Left cardiac atrium (tissue), 4 donors: ENCODE measurements around the gene DEDD2. TPM values are rescaled to one million over a fixed set of nuclear protein-coding genes. Genes with fewer than 3 reads are reported as not detected.

ENCODE experiments used
- ATAC-seq, 2 donors: fragments of 200-7000 bp; cut with Tn5 transposase; one replicate each; pipeline ENCODE4 v1.9.1; 2020; ENCODE audit warnings: mild to moderate bottlenecking in 2 of 2, moderate library complexity in 2 of 2
- DNase-seq: peaks from one replicate; pipeline ENCODE4 v3.0.0-alpha.2; 2020
- intact Hi-C, 2 donors: fragments of 100-400 bp; cut with DNase I; formaldehyde crosslinking; loops; one replicate each; pipeline versions ENCODE4 v1.14.1 to v1.15.1; 2022 to 2023
- total RNA-seq, 2 donors: library from RNA; stranded (reverse); fragmentation: NEBNext Ultra II Directional; extraction: Animal tissue kit (Norgen Biotek cat#: 25700); gene quantifications; one replicate each; pipeline ENCODE4 v1.2.1, GENCODE V29; 2021
- donor health status: DM: no; HTN: yes; CAD: no.
- donor health status: DM: no; HTN: yes; CAD: no; lungs with severe emphysema.
- donor health status: DM: yes; HTN: yes; CAD: no.
- donor health status: Dilated cardiomyopathy.

Gene DEDD2
- total RNA-seq, 2 donors from 2014 or later = 10.7 to 17.6 TPM

DNA sequence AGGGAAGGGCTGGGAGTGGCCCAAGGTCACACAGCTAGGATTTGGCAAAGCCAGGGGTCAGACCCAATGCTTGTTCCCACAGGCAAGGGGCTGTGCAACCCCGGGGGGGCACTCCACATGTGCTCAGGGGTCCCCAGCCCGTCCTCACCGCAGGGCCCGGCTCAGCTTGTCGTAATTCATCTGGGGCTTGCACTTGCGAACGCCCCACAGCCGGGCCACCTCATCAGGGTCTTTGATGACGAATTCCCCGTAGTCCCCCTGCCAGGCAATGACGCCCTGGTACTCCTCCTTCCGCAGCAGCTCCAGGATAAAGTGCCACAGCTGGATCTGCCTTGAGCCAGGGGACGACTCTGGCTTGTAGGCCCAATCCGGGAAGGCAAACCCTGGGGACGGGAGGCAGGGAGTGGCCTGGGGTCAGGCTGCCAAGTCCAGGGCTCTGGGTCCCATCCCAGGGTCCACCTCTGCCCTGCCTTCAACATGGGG lies 32.7 kb upstream of the DEDD2 start:
- intact Hi-C loops = no loop called here
- DNase-seq = peak; percentile 73
- no peak for ATAC-seq

DNA sequence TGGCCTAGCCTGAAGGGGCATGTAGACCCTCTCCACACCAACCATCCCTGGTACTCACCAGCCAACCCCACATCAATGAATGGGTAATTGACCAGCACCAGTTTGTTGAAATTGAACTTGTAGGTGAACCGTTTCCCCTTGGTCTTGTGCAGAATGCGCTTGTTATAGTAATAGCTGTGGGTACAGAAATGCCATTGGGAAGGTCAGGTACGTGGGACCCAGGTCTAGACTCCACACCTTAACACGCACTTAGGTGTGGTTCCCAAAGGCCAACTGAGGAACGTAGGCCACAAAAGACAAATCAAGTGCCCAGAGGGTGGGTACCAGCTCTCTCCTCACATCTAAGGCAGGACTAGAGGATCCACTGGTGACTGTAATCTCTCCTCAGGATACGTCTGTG lies 32.3 kb upstream of the DEDD2 start:
- DNase-seq (no peak), ATAC-seq (no peak)
- intact Hi-C loops = loop anchor here in 1 of 2 donors (5.0 kb wide), 1 partner anchor 43 kb away; no protein-coding TSS in a partner anchor

DNA sequence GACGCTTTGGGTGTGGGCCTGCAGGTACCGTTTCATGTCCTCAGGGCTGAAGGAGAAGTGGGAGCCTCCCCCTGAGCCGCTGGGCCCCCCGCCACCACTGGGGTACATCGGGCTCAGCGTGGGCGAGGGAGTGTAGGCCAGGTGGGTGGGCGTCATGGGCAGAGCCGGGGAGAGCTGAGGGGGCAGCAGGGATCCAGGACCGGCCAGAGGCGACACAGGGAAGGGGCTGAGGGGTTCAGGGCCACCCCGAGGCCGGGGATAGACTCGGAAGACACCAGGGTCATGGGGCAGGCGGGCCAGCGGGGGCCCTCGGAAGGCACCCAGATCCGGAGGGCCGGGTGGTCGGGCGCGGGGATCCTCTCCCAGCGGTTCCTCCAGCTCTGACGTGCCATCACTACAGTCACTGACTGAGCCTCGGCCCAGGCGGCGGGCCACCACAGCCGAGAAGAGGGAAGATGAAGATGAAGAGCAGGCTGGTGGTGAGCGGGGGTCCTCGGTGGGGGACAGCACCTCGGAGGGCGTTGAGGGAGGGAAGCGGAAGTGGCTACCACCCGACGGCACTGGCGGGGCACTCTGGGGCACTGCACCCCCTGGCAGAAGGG lies 31.8 kb upstream of the DEDD2 start:
- ATAC-seq (no peak), DNase-seq (no peak)
- intact Hi-C loops = loop anchor here in 1 of 2 donors (5.0 kb wide), 1 partner anchor 43 kb away; no protein-coding TSS in a partner anchor

DNA sequence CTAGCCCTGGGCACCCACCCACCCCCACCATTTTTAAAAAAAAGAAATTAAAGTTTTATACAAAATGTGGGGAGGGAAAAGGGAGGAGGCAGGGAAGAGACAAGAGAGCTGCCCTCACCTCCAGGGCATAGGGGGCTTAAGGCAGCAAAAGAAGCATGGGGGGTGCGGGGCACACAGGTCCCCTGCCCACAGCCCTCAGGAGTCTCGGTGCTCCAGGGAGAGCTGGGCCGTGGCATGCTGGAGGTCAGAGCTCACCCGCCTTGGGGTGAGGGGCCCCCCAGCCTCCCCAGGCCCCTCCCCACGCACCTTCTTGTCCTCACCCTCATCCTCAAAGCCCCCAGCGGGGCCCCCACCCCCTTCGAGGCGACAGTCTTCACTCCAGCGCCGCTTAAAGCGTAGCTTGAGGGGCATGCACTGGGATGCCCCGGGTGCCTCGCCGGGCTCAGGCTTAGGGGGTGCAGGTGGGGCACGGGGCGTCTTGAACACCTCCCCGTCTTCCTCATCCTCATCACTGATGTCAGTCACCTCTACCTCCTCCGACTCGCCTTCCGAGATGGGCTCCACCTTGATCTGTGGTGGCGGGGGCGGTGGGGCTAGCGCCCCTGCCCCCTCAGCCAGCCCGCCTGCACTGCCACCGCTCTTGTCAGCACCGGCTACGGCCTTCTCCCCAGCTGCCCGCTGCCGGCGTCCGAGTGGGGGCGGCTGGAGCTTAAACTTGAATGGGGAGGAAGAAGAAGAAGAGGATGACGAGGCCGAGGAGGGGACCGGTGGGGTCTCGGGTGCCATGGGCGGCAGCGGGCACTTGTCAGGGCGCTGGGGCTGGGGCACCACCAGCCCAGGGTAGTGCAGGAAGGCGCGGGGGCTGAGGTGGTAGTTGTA lies 31.0 kb upstream of the DEDD2 start:
- no peak for ATAC-seq
- peak; percentile 26 for DNase-seq
- intact Hi-C loops = loop anchor here in 1 of 2 donors (5.0 kb wide), 1 partner anchor 44 kb away; no protein-coding TSS in a partner anchor

DNA sequence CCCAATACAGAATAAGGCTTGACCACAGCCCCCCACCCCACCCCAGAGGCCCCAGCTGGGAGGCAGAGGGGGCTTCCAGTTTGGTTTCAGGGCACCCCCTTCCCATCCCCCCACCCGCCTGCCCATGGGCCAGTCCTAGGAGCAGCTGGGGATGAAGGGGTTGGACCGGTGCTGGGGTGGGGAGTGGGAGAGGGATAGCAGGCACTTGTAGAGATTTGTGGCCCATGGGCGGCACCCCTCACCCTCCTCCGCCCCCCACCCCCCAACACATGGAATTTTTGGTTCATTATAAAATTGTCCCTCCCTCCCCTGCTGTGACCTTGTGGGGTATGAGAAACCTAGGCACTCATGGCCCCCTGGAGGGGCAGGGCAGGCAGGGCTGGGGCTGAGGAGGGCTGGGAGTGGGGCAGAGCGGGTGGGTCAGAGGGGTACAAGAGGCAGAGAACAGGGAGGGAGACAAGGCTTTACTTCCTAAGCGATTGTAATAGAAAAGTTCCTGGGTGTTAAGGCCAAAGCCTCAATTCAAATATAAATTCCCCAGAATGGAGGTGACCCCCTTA lies 30.2 kb upstream of the DEDD2 start:
- no peak for DNase-seq
- intact Hi-C loops = loop anchor here in 1 of 2 donors (5.0 kb wide), 1 partner anchor 45 kb away; no protein-coding TSS in a partner anchor
- no peak for ATAC-seq

DNA sequence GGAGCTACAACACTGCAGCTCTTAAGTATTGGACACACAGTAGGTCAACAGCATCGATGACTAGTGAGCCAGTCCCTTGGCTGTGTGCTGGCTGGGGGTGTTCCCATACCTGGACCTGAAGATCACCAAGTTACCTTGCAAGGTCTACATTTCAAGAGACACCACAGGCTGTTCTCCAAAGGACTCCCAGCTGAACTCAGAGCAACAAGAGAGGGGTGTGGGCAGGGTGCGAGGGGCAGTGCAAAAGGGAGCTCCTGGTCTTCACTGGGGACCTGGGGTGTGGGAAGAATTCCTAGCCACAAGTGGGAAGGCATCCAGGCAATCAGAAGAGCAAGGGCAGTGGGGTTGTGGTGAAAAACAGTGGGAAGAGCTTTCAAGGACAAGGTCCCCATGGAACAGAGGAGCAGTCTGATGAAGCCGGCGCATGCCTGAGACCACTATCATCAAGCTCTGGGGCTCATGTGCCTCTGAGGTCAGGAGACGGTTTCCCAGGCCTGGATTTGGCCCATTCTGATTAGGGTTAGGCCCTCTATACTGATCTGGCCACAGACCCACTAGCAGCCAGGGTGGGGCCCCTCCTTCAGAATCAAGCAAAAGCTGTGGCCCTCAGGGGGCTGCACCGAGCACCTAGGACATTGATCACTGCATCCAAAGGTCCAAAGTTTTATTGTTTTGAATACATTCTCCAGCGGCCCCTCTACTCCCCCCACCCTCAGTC lies 29.6 kb upstream of the DEDD2 start:
- no peak for ATAC-seq
- peak; percentile 35 for DNase-seq
- intact Hi-C loops = loop anchor here in 1 of 2 donors (5.0 kb wide), 1 partner anchor 45 kb away; no protein-coding TSS in a partner anchor

- intact Hi-C loops = loop anchor here in 1 of 2 donors (5.0 kb wide), 1 partner anchor 46 kb away; no protein-coding TSS in a partner anchor
Observed at GRCh38 chr19:42246143-42246921, 28.9 kb upstream of the DEDD2 start.

DNA sequence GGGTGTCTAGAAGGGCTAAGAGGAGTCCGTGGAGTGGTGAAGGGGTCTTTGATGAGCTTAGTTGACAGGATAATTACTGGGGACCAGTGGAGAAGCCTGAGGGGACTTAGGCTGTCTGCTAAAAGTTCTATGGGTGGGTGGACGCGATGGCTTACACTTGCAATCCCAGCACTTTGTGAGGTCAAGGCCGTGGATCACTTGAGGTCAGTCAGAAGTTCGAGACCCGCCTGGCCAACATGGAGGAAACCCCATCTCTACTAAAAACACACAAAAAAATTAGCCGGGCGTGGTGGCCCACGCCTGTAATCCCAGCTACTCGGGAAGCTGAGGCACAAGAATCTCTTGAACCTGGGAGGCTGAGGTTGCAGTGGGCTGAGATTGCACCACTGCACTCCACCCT lies 27.8 kb upstream of the DEDD2 start:
- intact Hi-C loops = loop anchor here (2.0 to 5.0 kb wide), 2 partner anchors 34 to 47 kb away; no protein-coding TSS in a partner anchor
- no peak for ATAC-seq
- DNase-seq = peak; percentile 35

More at GRCh38 chr19:42246143-42246921, 28.9 kb upstream of the DEDD2 start:
- no peak for ATAC-seq
- DNase-seq = peak; percentile 85

DNA sequence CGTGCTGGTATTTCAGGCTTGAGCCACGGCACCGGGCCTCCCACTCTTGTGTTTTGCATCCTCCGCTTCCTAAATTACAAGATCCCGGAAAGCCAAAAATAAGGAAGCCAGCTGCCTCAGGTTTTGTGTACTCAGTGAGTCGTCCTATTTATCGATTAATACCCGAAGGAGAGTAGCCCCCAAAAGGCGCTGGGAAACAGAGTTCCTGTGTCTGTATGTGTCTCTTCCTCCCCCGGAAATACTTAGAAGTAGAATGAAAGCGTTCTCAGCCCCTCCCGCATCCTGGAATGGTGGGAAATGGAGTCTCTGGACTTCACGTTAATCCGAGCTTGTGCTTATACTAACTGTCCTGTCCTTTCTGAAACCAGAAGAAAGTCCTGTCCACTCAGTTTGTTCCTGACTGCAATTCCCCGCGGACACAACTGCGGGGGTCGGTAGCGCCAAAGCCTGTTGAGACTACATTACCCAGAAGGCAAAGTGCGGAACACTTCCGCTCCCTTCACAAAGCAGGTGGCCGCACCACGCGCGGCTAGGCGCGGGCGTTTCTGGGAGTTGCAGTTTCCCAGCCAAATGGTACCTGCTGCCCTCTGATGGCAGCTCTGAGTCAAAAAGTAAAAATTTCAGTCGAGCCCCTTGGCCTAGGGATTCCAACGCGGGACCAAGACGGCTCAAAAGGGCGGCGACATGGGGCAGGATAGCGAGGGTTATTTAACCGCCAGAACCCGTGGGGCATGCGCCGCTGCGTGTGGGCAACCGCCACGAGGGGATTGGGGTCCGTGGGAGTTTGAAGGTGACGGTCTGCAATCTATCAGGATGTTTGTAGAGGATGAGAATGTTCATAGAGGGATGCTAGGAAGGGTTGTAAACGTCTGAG lies 27.1 kb upstream of the DEDD2 start:
- ATAC-seq (peak; percentile 40 to 45), DNase-seq (peak; percentile 93)
- intact Hi-C loops = loop anchor here (2.0 to 5.0 kb wide), 2 partner anchors 34 to 48 kb away; no protein-coding TSS in a partner anchor

DNA sequence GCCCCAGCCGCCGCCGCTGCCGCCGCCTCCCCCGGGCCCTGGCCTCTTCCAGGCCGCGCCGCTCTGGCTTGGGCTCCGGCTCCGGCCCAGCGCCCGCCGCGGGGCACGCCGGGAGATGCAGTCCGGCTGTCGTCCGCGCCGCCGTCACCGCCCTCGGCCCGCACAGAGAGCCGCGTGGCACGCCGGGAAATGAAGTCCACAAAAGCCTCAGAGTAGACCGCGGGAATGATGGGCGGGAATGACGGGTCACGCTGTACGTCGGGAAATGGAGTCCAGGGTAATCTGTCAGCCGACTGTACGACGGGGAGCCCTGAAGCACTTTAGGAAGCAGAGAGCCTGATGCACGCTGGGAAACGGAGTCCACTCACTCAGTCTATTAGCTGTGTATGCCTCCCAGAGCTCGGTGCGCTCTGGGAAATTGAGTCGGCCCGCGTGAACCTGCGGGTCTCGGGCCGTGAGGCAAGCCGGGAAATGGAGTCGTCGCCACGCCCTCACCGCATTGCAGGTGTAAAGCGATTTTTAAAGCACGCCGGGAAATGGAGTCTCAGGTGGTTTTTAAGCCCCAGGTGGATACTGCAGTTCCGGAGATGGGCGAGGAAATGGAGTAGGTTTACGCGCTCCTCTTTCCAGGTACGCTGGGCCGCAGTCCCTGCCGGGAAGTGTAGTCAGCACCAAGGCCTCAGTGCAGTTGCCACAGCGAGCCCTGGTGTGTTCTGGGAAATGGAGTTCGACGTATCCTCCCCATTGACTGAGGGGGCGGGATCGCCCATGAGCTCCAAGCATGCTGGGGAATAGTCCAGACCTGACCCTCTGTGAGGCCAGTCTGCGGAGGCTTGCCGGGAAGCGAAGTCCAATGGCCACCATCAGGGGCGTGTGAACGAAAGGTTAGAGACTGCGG lies 25.3 kb upstream of the DEDD2 start, which contains the start of gene GSK3A:
GSK3A (minus strand) TSS at position 91 of the 898 bp plus-strand sequence. CDS start 137 bp downstream, outside the sequence.
- peak; percentile 89 for ATAC-seq
- peak; percentile 99 for DNase-seq
- intact Hi-C loops = no loop called here

GRCh38 chr19:42242069-42242511 lies 24.6 kb upstream of the DEDD2 start:
- peak; percentile 50 for DNase-seq
- no peak for ATAC-seq
- intact Hi-C loops = no loop called here

- intact Hi-C loops = no loop called here
- DNase-seq (no peak), ATAC-seq (no peak)
Observed at GRCh38 chr19:42241279-42241678, 23.8 kb upstream of the DEDD2 start.

GRCh38 chr19:42239544-42240220 lies 22.2 kb upstream of the DEDD2 start:
- ATAC-seq (no peak), DNase-seq (no peak)
- intact Hi-C loops = no loop called here

- no peak for ATAC-seq
- no peak for DNase-seq
- intact Hi-C loops = no loop called here
Observed at GRCh38 chr19:42235181-42235580, 17.7 kb upstream of the DEDD2 start.

- ATAC-seq (no peak), DNase-seq (no peak)
- intact Hi-C loops = no loop called here
Observed at GRCh38 chr19:42234364-42234763, 16.9 kb upstream of the DEDD2 start.
